MM.1S (cell line): ENCODE results near the gene SESN2.

Source experiments
- DNase-seq: peaks from one replicate; pipeline ENCODE4 v3.0.0-alpha.2; 2015
- H2AFZ ChIP-seq: fragments of 300-600 bp; sonication (generic); 2 replicates; pipeline ENCODE4 v1.6.0; 2016; ENCODE audit warnings: antibody characterized with exemption, low read length
- H3F3A ChIP-seq: fragments of 300-600 bp; sonication (generic); 2 replicates; pipeline ENCODE4 v1.6.1; 2016; ENCODE audit warnings: mild to moderate bottlenecking, antibody characterized with exemption, low read length, moderate library complexity, mixed read lengths; ENCODE audit not compliant: insufficient read depth
- H3K27ac ChIP-seq: fragments of 300-600 bp; sonication (generic); 2 replicates; pipeline ENCODE4 v1.5.1; 2016; ENCODE audit warnings: mild to moderate bottlenecking, low read length
- H3K27me3 ChIP-seq: fragments of 300-600 bp; sonication (generic); replicated peaks from 2 replicates; pipeline ENCODE4 v1.6.0; 2016; ENCODE audit warnings: low read length; ENCODE audit not compliant: insufficient read depth
- H3K36me3 ChIP-seq: fragments of 300-600 bp; sonication (generic); replicated peaks from 2 replicates; pipeline ENCODE4 v1.6.1; 2016; ENCODE audit warnings: mild to moderate bottlenecking, low read length, mixed read lengths; ENCODE audit not compliant: insufficient read depth
- H3K4me1 ChIP-seq: fragments of 300-600 bp; sonication (generic); 2 replicates; pipeline ENCODE4 v1.6.1; 2016; ENCODE audit warnings: low read length, mixed read lengths
- H3K4me2 ChIP-seq: fragments of 300-600 bp; sonication (generic); 2 replicates; pipeline ENCODE4 v1.6.0; 2016; ENCODE audit warnings: low read depth, low read length
- H3K4me3 ChIP-seq: fragments of 300-600 bp; sonication (generic); 2 replicates; pipeline ENCODE4 v1.5.1; 2016; ENCODE audit warnings: low read length, mixed read lengths
- H3K79me2 ChIP-seq: fragments of 300-600 bp; sonication (generic); 2 replicates; pipeline ENCODE4 v1.6.1; 2016; ENCODE audit warnings: mixed run types, low read length, mixed read lengths
- H3K9ac ChIP-seq: fragments of 300-600 bp; sonication (generic); 2 replicates; pipeline ENCODE4 v1.6.1; 2016; ENCODE audit warnings: low read length, mixed read lengths
- H3K9me2 ChIP-seq: fragments of 300-600 bp; sonication (generic); replicated peaks from 2 replicates; pipeline ENCODE4 v1.6.1; 2016; ENCODE audit warnings: mild to moderate bottlenecking, low read length, mixed read lengths; ENCODE audit not compliant: insufficient read depth
- H3K9me3 ChIP-seq: fragments of 300-600 bp; sonication (generic); replicated peaks from 2 replicates; pipeline ENCODE4 v1.6.1; 2016; ENCODE audit warnings: mild to moderate bottlenecking, low read length, mixed read lengths; ENCODE audit not compliant: insufficient read depth
- H4K20me1 ChIP-seq: fragments of 300-600 bp; sonication (generic); 2 replicates; pipeline ENCODE4 v1.6.1; 2016; ENCODE audit warnings: mild to moderate bottlenecking, low read length, moderate library complexity, mixed read lengths; ENCODE audit not compliant: insufficient read depth
- CTCF ChIP-seq: fragments of 300-600 bp; sonication (generic); IDR thresholded peaks from 2 replicates; pipeline ENCODE4 v1.5.1; 2016; ENCODE audit warnings: antibody characterized with exemption, low read length, mixed read lengths
- EZH2 ChIP-seq: fragments of 300-600 bp; sonication (generic); optimal IDR thresholded peaks from 2 replicates; pipeline ENCODE3; 2017; ENCODE audit warnings: low read depth, mild to moderate bottlenecking, antibody characterized with exemption, low read length, mixed read lengths
- EZH2phosphoT487 ChIP-seq: fragments of 300-600 bp; sonication (generic); IDR thresholded peaks from 2 replicates; pipeline ENCODE4 v1.6.1; 2018; ENCODE audit warnings: antibody characterized with exemption, low read length

SESN2 gene

GRCh38 chr1:28239004-28239403, 20.3 kb upstream of the SESN2 start:
- H3K4me3 ChIP-seq, result no peak overlapping the region
- H3K9me3 ChIP-seq, result no peaks in the 10 kb centered on the region
- H3K27ac ChIP-seq, result no peak overlapping the region
- no peaks in the 10 kb centered on the region for H3K27me3 ChIP-seq
- no peak for DNase-seq
- H3K9ac ChIP-seq, result no peak overlapping the region
- H3K4me2 ChIP-seq, result no peak overlapping the region
- H2AFZ ChIP-seq, result no peak overlapping the region
- H4K20me1 ChIP-seq, result no peaks in the 10 kb centered on the region
- H3K4me1 ChIP-seq, result peaks cover 19% of the 10 kb centered on the region
- no peaks in the 10 kb centered on the region for H3K9me2 ChIP-seq
- H3F3A ChIP-seq, result peaks cover 10% of the 10 kb centered on the region; the same call in 1 of the 2 replicates
- no peaks in the 10 kb centered on the region for H3K36me3 ChIP-seq
- no peak for TF ChIP-seq EZH2phosphoT487
- TF ChIP-seq CTCF, result no peak
- TF ChIP-seq EZH2, result no peak
- peaks cover 27% of the 10 kb centered on the region for H3K79me2 ChIP-seq

DNA sequence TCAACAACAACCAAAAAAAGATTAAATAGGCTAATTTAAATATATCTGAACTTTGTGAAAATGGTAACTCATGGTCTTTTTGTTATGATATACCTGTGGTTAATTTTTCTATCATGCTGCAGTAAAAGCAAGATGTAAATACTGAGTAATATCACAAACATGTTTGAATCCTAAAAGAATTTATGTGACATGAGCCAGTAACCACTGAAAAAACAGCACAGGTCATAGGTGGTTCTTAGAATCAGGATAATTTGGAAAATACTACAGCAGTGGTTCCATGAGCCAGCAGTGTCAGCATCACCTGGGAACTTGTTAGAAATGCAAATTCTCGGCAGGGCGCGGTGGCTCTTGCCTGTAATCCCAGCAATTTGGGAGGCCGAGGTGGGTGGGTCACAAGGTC, 19.3 kb upstream of the SESN2 start:
- Histone ChIP-seq H3K4me3 (no peak overlapping the region), H3K9me3 (no peaks in the 10 kb centered on the region), H3K4me2 (no peak overlapping the region), H3K79me2 (peaks cover 27% of the 10 kb centered on the region), H3K36me3 (no peaks in the 10 kb centered on the region), H2AFZ (no peak overlapping the region), H3K9me2 (no peaks in the 10 kb centered on the region), H3K27me3 (no peaks in the 10 kb centered on the region), H4K20me1 (no peaks in the 10 kb centered on the region), H3K27ac (no peak overlapping the region), H3K9ac (no peak overlapping the region), H3F3A (peaks cover 19% of the 10 kb centered on the region; the same call in 1 of the 2 replicates), H3K4me1 (peaks cover 29% of the 10 kb centered on the region)
- no peak for DNase-seq
- TF ChIP-seq EZH2 (no peak), EZH2phosphoT487 (no peak), CTCF (no peak)

- no peak overlapping the region for H3K4me2 ChIP-seq
- no peaks in the 10 kb centered on the region for H3K27me3 ChIP-seq
- no peak overlapping the region for H3K9ac ChIP-seq
- no peak overlapping the region for H3K27ac ChIP-seq
- peaks cover 18% of the 10 kb centered on the region for H3K79me2 ChIP-seq
- no peaks in the 10 kb centered on the region for H3K9me2 ChIP-seq
- no peak for DNase-seq
- H3K9me3 ChIP-seq, result no peaks in the 10 kb centered on the region
- H3K4me1 ChIP-seq, result peaks cover 34% of the 10 kb centered on the region
- TF ChIP-seq CTCF (no peak), EZH2phosphoT487 (no peak), EZH2 (no peak)
- peaks cover 31% of the 10 kb centered on the region for H3F3A ChIP-seq
- H3K36me3 ChIP-seq, result no peaks in the 10 kb centered on the region
- H2AFZ ChIP-seq, result no peak overlapping the region
- no peaks in the 10 kb centered on the region for H4K20me1 ChIP-seq
- no peak overlapping the region for H3K4me3 ChIP-seq
These were observed 17.6 kb upstream of the SESN2 start for GRCh38 chr1:28241638-28242241.
